DND-41 (cell line): Measurements from ENCODE around the gene FHIT.

Source experiments
- ATAC-seq: fragments of 200-7000 bp; cut with Tn5 transposase; 3 replicates; pipeline ENCODE4 v1.9.1; 2021; ENCODE audit warnings: low read depth; ENCODE audit not compliant: insufficient read depth
- DNase-seq: peaks from one replicate; pipeline ENCODE4 v3.0.0-alpha.2; 2020
- H2AFZ ChIP-seq: 2 replicates; pipeline ENCODE4 v1.6.0; 2012; ENCODE audit warnings: low read depth, low read length
- H3K27ac ChIP-seq: 2 replicates; pipeline ENCODE4 v1.5.1; 2012; ENCODE audit warnings: low read length, inconsistent platforms
- H3K27me3 ChIP-seq: fragments of 200-600 bp; sonication (generic); 2 replicates; pipeline ENCODE4 v1.6.0; 2012; ENCODE audit warnings: low read length, mild to moderate bottlenecking, inconsistent platforms; ENCODE audit not compliant: insufficient read depth, poor library complexity
- H3K36me3 ChIP-seq: 2 replicates; pipeline ENCODE4 v1.5.1; 2012; ENCODE audit warnings: low read length, inconsistent platforms; ENCODE audit not compliant: insufficient read depth
- H3K4me1 ChIP-seq: 2 replicates; pipeline ENCODE4 v1.5.1; 2012; ENCODE audit warnings: mild to moderate bottlenecking, low read length; ENCODE audit not compliant: insufficient read depth
- H3K4me2 ChIP-seq: 2 replicates; pipeline ENCODE4 v1.6.0; 2012; ENCODE audit warnings: mild to moderate bottlenecking, moderate library complexity, low read length, inconsistent platforms; ENCODE audit not compliant: insufficient read depth
- H3K4me3 ChIP-seq, 2 experiments: fragments of 200-600 bp in 1 of 2; shearing (Covaris generic) in 1 of 2; 2 replicates each; pipeline ENCODE4 v1.5.1; 2012 to 2016; ENCODE audit warnings: inconsistent platforms in 2 of 2, low read length in 2 of 2, mild to moderate bottlenecking in 2 of 2, low read depth in 1 of 2, moderate library complexity in 1 of 2
- H3K79me2 ChIP-seq: 2 replicates; pipeline ENCODE4 v1.6.0; 2012; ENCODE audit warnings: low read length, inconsistent platforms; ENCODE audit not compliant: insufficient read depth
- H3K9ac ChIP-seq: 2 replicates; pipeline ENCODE4 v1.6.0; 2012; ENCODE audit warnings: low read depth, mild to moderate bottlenecking, inconsistent platforms, low read length, moderate library complexity
- H3K9me3 ChIP-seq: 2 replicates; pipeline ENCODE4 v1.5.1; 2012; ENCODE audit warnings: low read length, moderate library complexity, mild to moderate bottlenecking, inconsistent platforms; ENCODE audit not compliant: insufficient read depth, severe bottlenecking
- H4K20me1 ChIP-seq: 2 replicates; pipeline ENCODE4 v1.6.0; 2012; ENCODE audit warnings: low read length; ENCODE audit not compliant: insufficient read depth
- CTCF ChIP-seq: IDR thresholded peaks from 2 replicates; pipeline ENCODE4 v1.5.1; 2012; ENCODE audit warnings: borderline replicate concordance, low read length, moderate library complexity, mild to moderate bottlenecking; ENCODE audit not compliant: poor library complexity, severe bottlenecking; ENCODE audit errors: extremely low read depth
- EZH2 ChIP-seq: IDR thresholded peaks from 3 replicates; pipeline ENCODE4 v1.6.1; 2012; ENCODE audit warnings: borderline replicate concordance, low read depth, mild to moderate bottlenecking, moderate library complexity, low read length, inconsistent platforms; ENCODE audit not compliant: severe bottlenecking

Gene FHIT

GRCh38 chr3:60250810-60251209 is 1000.4 kb downstream of the FHIT start:
- no peak for DNase-seq
- no peak overlapping the region for H3K4me3 ChIP-seq
- H3K79me2 ChIP-seq: no peaks in the 10 kb centered on the region
- H3K4me1 ChIP-seq: peaks cover 16% of the 10 kb centered on the region
- no peaks in the 10 kb centered on the region for H3K27me3 ChIP-seq
- no peaks in the 10 kb centered on the region for H3K36me3 ChIP-seq
- no peak for TF ChIP-seq EZH2
- no peak for TF ChIP-seq CTCF
- peak; percentile 58; the same call in 2 of the 3 replicates for ATAC-seq
- H3K9me3 ChIP-seq: no peaks in the 10 kb centered on the region
- H3K9ac ChIP-seq: no peak overlapping the region
- no peaks in the 10 kb centered on the region for H4K20me1 ChIP-seq
- H2AFZ ChIP-seq: no peak overlapping the region
- H3K27ac ChIP-seq: 0 out of 2 replicates have a peak overlapping the region, but pooled peaks have one; percentile 16
- no peak overlapping the region for H3K4me2 ChIP-seq

DNA sequence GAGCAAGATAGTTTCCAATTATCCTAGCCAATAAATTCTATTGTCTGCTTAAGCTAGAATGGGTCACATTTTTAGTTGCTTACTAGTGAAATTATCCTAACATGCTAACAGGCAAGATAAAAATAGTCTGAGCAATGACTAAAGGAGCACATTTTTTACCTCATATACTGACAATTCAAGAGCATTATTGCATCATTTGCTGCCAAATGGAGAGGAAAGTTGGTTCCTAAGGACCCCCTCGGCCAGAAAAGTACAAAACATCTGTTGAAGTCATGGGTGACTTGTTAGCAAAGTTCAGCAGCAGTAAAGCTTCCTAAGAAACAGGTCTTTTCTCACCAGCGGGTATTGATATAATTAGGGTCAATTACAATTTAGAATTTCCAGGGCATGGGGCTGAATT is 1001.0 kb downstream of the FHIT start:
- Histone ChIP-seq H3K4me2 (no peak overlapping the region), H3K36me3 (no peaks in the 10 kb centered on the region), H3K4me1 (peaks cover 16% of the 10 kb centered on the region), H3K79me2 (no peaks in the 10 kb centered on the region), H3K27ac (no peak overlapping the region), H2AFZ (no peak overlapping the region), H3K9ac (no peak overlapping the region), H3K9me3 (no peaks in the 10 kb centered on the region), H4K20me1 (no peaks in the 10 kb centered on the region), H3K27me3 (no peaks in the 10 kb centered on the region), H3K4me3 (no peak overlapping the region)
- ATAC-seq: no peak
- TF ChIP-seq EZH2: no peak
- no peak for TF ChIP-seq CTCF
- no peak for DNase-seq

DNA sequence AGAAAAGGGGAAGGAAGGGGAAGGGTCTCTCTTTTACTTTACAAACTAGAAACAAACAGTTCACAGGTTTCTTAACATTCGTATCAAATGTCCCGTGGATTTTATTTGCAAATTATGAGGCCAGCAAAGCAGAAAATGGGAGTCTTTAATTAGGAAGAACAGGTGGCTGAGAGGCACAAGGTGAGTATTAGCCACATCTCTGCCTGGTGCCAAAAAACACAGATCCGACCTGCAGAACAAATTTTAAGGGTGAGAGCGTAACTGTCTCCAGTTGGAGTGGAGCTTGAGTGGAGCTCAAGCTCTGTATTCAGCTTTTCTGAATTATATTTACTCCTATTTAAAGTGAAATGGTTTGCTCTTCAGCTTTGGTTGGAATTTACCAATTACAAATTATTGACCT is 1004.9 kb downstream of the FHIT start:
- TF ChIP-seq EZH2 (no peak), CTCF (no peak)
- Histone ChIP-seq H3K27ac (no peak overlapping the region), H3K27me3 (no peaks in the 10 kb centered on the region), H3K79me2 (no peaks in the 10 kb centered on the region), H3K9me3 (no peaks in the 10 kb centered on the region), H3K4me1 (peaks cover 18% of the 10 kb centered on the region), H3K4me3 (no peak overlapping the region), H3K36me3 (no peaks in the 10 kb centered on the region), H2AFZ (no peak overlapping the region), H3K4me2 (no peak overlapping the region), H4K20me1 (no peaks in the 10 kb centered on the region), H3K9ac (no peak overlapping the region)
- DNase-seq (no peak), ATAC-seq (no peak)

DNA sequence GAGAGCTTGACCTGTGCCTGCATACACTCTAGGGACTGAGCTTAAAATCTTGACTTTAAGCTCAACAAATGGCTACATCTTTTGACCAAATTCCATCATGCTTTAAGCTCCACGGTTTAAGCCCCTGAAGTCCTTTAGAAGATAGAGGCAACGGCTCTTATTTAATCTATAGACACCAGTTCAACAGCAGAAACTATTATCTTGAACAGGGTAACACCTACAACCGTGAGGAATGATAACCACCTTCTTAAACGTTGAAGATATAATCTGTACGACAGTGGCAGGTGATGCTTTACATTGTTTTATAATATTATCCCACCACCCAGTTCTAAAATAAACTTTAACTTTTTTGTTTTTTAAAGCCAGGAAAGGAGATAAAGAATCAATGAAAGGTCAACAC is 1007.8 kb downstream of the FHIT start:
- TF ChIP-seq CTCF: no peak
- TF ChIP-seq EZH2: no peak
- Histone ChIP-seq H3K4me1 (peaks cover 20% of the 10 kb centered on the region), H3K4me2 (no peak overlapping the region), H3K27ac (no peak overlapping the region), H3K9me3 (no peaks in the 10 kb centered on the region), H3K36me3 (no peaks in the 10 kb centered on the region), H4K20me1 (no peaks in the 10 kb centered on the region), H3K79me2 (no peaks in the 10 kb centered on the region), H2AFZ (no peak overlapping the region), H3K9ac (no peak overlapping the region), H3K4me3 (no peak overlapping the region), H3K27me3 (no peaks in the 10 kb centered on the region)
- ATAC-seq: no peak
- DNase-seq: no peak
